ENCODE data around the gene ACCSL.

ACCSL gene

GRCh38 chr11:44047931-44048431 lies at the start of gene ACCSL:
Gene ACCSL, plus strand, starts transcription at chr11:44047981. Its CDS starts 56 bp downstream, at chr11:44048037.
- no peak for DNase-seq

GRCh38 chr11:43998308-43998707 lies 49.5 kb upstream of the ACCSL start:
- DNase-seq = no peak

DNA sequence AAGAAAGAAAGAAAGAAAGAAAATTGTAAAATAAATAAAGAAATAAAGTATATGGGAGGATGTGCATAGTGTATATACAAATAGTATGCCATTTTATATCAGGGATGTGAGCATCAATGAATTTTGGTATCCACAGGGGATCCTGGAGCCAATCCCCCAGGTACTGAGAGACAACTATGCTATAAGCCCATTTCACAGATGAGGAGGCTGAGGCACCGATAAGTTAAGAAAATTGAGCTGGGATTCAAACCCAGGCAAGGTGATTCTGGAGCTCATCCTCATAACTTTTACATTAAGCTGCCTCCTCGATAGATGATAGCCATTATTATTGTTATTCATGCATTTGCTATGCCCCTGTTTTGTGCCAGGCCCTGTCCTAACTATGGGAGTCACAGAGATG lies 47.0 kb upstream of the ACCSL start:
- no peak for DNase-seq

DNA sequence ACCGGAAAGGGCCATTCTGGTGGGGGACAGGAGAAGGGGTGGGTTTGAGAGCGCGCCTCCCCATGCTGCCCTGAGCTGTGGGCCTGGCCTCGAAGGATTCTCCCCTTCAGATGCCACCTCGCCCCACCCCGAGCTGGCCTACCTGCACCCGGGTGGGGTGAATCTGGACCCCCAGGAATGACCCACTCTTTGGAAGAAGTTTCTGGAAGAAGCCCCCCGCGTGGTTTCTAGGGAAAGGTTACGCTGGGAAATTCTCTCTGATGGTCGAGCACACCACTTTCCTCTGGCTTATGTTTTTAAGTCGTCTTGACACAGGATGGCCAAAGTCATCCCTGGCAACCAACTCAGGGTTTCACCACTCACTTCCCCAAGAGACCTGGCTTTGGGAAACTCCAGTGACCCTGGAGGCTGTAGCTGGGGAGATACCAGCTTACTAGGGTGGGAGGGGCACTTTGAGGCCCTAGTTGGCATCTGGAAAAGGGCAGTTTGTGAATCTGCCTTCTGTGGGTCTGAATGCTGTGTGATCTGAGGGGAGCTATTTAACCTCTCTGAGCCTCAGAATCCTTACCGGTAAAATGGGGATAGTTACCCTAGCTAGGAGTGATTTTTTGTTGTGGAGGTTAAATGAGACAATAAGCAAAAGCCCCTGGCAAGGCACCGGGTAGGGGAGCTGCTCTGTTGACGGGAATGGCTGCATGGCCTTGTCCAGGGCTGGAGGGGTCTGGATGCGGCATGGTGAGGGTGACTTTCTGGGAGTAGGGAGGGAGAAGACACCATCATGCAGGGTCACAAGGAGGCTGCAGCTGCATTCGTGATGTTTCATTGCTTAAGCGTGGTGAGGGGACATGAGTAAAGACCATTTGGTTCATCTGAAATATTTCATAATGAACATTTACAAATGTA lies 45.3 kb upstream of the ACCSL start:
- DNase-seq = no peak

DNA sequence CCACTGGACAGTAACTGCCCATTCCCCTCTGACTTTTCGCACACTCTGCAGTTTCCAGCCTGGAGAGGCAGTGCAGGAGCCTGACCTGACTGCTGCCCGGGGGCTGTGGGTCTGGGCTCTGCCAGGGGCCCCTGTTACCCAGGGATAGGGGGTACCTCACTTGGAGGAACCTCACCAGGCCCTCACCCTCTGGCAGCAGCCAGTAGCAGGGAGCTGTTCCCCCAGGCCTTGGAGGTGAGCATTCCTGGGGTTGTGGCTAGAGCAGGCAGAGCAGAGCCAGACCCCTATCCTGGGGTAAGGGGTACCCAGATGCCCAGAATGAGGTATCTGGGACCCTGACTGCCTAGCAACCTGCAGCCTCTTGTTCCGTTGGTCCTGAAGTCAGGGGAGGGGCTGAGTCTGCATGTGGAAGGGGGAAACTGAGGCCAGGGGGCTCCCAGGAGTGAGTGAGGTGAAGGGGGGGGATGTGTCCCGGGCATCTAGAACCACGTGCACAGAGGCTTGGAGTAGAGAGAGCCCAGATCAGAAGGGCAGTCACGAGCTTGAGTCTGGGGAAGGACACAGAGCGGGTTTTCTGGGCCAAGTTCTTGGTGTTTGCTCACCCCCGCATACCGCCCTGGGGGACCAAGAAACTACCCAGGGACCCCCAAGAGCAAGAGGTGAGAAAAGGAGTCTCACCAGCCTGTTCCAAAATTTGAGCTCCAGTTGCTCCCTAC lies 43.9 kb upstream of the ACCSL start:
- no peak for DNase-seq

DNA sequence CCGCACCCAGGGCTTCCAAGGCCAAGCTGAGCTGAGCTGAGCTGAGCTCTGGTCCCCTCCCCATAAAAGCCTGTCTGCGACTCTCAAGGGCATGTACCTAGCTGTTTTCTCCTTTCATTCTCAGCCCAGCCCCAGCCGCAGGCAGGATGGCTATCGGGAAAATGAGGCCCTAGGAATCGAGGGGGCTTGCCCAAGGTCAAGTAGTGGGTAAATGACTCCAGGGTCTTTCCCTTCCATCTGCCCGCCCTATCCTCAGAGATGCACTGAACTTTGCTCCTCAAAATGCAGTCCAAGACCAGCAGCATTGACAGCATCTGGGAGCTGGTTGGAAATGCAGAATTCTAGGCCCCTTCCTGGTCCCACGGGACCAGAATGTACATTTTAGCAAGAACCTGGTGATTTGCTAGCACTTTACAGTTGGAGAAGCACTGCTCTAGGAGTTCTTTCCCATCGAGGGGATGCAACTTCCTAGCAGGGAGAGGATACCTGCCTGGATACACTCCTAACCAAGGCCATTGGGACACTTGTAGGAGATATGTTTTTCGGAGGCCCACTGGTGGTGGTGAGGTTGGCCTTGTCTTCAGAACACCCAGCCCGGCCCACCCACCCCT lies 43.2 kb upstream of the ACCSL start:
- DNase-seq = no peak

DNA sequence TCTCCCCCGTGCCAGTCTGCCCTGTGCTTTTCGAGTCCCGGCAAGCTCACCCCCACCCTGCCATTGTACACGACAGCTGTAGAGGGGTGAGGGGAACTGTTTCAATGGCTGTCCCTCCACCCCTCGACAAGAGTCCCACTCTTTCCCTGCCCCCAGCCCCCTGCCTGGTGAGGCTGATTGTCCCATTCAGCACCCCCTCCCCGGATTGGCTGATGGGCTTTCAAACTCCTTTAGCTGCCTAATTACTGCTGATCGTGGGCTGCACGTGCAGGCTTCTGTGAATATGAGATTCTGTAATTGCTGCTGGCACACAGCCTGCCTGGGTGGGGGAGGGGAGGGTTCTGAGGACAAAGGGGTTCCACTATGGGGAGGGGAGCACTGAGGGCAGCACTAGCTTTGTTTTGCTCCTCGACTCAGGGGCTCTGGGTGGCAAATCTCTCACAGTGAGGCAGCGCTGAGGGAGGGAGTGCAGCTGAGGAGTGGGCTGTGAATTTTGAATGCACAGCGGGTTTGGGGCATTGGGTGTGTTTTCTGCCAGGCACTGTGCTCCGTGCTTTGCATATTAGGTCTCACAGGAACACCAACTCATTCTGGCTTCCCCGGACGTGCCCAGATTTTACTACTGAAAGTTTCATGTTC lies 42.6 kb upstream of the ACCSL start:
- no peak for DNase-seq

- no peak for DNase-seq
Observed at GRCh38 chr11:44005956-44006355, 41.8 kb upstream of the ACCSL start.

- no peak for DNase-seq
Observed at GRCh38 chr11:44006917-44007361, 40.8 kb upstream of the ACCSL start.

DNA sequence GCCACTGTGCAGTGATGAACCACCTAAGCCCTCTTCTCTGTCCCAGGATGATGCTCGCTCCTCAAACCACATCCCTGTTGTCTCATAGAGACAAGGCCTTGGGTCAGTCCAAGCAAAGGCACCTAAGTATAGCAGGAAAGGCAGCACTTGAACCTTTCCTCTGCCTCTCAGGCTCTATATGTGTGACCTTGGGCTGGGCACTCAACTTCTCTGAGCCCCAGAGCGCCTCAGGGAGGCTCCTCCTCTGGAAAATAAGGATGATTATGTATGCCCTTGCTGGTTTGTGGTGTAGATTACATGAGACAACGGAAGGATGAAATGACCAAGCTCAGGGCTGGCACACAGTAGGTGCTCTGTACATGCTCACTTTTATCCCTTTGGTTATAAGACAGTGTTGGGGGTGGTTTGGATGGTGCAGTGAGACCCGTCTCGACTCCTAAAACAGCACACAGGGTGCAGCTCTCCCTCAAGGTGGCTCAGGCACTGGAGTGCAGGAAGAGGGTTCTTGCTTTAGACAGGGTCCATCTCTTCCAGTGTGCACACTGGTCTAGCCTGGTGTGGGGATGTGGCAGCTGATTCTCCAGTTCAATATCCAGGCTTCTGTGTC lies 40.2 kb upstream of the ACCSL start:
- DNase-seq = no peak

DNA sequence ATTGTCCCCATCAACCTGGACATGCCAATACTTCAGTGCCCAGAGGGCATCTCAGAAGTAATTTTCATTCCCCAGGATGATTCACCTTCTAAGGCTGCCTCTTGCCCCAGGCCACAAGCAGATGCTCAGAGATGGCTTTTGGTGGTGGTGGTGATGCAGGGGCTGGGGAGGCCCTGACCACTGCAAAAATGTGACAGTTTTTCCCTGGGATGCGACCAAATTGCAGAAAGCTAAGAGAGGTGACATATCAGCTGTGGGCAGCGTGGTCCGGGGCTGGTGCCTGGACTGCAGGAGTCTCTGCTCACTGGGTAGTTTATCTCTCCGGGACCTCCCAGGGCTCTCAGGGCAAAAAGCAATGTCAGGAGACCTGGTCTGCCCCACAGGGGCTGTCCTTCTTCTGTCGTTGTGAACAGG lies 39.7 kb upstream of the ACCSL start:
- DNase-seq = no peak

GRCh38 chr11:44008698-44009097 lies 39.1 kb upstream of the ACCSL start:
- no peak for DNase-seq

DNA sequence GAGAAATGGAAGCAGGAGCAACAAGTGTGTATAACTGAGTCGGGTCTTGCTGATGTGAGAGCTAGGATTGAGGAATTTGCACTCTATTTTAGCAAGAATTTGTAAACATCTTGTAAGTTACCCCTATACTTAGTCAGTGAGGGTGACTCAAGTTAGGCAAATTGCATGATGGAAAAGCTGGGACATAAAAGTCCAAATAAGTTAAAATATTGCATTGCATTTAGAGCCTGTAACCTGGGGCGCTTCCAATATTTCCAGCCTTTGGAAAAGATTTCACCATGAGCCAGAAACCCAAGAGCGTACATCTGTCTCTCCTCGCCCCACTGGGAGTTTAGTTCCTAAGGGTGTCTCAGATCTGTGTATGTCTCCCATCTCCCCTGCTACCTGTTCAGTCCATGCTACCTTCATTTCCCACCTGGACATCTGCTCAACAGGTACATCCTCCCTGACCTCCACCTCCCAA lies 37.0 kb upstream of the ACCSL start:
- DNase-seq = no peak

- DNase-seq = no peak
Observed at GRCh38 chr11:44011797-44012196, 36.0 kb upstream of the ACCSL start.

DNA sequence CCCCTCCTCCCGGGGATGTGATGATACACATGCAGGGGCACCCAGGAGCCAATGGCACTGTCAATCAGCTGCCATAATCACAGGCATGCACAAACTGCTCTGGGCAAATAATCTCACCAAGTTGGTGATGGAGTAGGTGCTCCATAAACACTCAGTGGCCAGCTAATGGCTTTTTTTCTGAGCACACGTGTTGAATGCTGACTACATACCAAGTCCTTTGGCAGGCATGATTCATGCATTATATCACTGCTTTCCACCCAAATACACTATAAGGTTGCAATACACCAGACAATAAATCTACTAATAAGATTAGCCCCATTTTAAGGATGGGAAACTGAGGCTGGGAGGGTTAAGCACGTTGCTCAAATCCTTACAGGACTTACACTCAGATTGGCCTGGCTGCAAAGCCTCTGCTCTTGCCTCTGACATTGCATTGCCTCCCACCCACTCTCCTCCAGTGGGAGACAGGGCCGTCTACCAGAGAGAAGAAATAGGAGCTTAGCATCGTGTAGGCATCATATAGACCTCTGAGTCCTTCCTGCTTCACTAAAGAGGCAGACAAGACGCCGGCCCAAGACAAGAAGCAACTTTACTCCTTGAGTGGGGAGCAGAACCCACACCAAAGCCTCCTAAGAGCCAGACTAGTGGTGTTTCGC lies 32.7 kb upstream of the ACCSL start:
- no peak for DNase-seq

DNA sequence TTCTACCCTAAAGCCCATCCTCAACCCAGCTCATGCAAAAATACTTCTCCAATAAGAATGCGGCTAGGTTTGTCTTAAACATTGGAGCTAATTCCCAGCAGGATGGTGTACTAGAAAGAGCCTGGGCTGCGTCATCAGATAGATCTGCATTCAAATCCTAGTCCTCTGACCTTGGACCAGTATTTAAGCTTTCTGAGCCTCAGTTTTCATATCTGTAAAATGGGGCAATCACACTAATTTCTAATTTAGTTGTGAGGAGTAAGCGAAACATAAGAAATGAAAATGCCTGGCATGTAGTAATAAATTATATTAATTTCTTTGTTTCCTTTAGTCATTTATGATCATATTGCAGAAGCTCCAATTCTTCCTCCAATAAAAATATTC lies 32.2 kb upstream of the ACCSL start:
- DNase-seq = no peak

- no peak for DNase-seq
Observed at GRCh38 chr11:44016131-44016530, 31.6 kb upstream of the ACCSL start.

GRCh38 chr11:44016546-44017442 lies 31.0 kb upstream of the ACCSL start:
- DNase-seq = no peak

DNA sequence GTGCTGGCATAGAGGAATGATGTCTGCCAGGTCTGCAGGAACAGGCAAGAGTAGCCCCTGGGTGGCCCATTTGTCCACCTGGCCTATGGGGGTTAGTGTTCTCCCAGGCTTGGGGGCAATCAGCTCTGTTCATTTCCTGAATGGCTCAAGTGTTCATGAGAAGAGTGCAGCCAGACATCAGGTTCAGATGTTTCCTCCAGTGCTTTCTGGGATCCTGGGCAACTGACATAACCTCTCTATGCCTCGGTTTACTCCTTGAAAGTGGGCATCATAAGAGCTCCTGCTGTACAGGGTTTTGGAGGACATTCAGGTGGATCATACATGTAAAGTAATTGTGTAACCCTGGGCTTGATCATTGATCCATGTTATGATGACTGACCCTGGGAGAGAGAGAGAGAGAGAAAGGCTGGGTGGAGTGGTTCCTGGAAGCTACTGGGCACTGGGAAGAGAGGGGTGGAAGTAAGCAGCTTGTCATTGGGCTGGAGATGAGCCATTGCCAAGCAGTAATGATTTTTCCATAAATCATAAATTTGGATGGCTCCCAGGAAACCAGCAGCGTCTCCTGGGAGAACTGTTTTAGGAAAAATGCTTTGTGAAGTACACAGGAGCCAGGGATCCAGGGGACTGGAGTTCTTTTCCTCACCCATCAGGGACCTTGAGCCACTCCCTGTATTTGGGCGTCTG lies 30.2 kb upstream of the ACCSL start:
- DNase-seq = no peak

GRCh38 chr11:44018127-44018521 lies 29.7 kb upstream of the ACCSL start:
- no peak for DNase-seq
